Smooth muscle cell of the brain vasculature (primary cell): ENCODE measurements around the gene HERPUD1.
A peak's percentile ranks its signal among the peaks of the same experiment; 100 is the strongest.

Source experiments
- DNase-seq: peaks from one replicate; pipeline ENCODE4 v3.0.0-alpha.2; 2012; ENCODE audit warnings: low read depth, low spot score

The HERPUD1 gene

DNA sequence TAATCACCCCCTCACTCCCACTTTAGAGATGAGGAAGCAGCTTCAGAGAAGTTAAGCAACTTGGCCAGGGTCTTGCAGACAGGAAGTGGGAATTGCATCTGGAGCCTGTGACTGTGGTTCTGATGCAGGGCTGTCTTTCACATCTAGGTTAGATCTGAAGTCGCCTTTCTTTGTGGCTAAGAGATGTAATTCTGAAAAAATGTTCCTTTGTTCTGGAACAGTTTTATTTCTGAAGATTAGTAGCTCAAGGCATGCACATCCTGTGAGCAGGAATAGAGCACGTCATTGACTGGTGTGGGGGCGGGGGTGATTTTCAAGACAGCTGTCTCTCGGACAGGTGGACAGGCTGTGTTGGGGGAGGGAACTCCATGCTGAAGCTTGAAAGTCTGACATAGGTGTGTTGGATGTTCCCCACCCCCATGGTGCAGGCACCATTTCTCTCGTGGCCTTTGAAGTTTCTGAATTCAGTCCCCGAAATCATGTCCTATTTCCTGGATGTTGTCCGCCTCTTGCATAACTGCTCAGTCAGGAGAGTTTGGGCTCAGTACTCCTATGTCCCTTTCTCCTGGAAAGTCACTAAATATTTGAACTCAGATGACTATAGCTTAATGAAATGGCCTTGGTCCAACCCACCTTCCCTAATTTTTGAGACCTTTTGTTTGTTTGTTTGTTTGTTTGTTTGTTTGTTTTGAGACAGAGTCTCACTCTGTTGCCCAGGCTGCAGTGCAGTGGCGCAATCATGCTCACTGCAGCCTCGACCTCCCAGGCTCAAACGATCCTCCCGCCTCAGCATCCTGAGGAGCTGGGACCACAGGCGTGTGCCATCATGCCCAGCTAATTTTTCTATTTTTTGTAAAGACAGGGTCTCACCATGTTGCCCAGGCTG, 21.0 kb upstream of the HERPUD1 start:
- no peak for DNase-seq

DNA sequence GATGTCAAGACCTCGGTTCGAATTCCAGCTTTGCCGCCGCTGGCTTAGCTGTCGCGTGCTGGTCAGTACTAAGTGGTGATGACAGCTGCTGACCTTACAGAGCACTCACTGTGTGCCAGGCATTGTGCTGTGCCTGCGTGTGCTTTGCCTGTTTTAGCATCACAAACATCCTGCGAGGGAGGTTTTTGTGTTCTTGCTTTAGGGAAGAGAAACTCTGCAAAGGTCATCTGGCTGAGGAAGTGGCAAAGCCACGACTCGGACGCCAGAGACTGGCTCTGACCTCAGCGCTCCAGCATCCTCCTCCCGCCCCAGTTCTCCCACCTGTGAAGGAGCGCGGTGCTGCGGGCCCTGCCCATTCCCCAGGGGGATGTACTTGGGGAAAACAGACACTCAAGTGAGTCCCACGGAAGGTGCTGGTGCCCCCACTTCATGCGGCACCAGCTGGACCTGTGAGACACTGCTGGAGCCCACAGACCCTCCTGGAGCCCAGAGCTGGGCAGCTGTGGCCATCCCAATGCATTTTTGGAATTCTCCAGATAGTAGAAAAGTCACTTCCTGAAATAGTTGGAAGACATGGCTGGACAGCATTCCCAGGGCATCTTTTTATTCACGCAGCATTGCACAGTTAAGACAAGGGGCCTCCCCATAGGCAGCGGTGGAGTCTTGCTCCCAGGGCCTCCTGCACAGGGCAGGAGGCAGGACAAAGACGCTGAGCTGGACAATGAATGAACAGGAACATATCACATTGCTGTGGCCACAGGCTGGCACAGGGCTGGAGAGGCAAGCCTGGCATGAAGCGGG, 20.0 kb upstream of the HERPUD1 start:
- no peak for DNase-seq

DNA sequence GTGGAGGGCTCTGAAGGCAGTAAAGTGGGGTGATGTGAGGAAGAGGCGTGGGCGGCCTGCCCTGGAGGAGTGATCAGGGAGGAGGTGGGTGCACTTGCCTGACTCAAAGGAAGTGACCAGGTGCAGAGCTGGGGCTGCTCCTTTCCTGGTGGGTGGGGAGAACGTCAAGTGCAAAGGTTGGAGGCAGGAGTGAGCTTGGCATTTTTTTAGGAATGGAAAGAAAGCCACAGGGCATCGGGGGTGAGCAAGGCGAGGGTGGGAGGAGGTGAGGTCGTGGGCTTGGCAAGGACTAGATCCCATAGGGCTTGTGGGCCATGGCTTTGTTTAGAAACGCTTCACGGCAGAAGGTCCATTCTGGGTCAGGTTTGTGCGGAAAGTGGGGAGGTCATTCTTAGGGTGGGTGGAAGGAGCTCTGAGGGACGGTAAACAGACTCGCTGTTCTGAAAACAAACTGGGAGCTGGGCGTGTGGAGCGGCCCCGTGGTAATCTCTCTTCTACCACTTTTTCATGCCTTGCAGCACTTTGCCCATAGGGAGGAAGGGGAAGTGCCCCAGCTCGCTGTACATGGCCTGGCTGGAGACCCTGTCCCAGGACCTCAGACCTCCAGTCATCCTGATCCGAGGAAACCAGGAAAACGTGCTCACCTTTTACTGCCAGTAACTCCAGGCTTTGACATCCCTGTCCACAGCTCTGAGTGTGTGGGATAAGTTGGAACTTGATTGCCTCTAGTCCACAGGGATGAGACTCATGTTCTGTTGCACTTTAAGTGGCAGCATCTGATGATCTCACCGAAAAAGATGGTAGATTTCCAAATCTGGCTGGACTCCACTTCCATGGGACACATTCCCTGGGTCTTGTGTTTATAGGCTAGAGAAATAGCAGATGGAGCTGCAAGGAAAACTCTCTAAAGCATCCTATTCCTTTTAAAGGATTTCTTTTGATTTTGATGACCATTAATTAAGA, 18.9 kb upstream of the HERPUD1 start:
- no peak for DNase-seq

DNA sequence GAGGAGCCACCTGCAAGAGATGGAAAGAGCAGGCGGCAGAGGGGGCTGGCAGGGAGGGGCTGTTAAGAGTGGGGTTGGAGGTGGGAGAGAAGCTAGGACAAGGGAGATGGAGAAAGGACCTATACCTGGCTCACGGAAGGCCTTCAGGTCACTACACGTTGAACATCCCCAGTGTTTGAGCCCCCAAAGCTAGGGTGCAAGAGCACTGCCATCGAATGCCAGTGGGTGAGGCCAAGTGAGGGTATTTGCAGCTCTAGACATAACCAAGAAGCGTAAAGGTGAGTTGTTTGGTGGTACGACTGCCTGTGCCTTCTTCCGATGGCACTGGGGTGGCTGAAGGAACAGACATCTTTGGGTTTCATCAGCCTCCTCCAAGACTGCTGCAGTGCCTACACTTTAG, 17.0 kb upstream of the HERPUD1 start:
- no peak for DNase-seq

DNA sequence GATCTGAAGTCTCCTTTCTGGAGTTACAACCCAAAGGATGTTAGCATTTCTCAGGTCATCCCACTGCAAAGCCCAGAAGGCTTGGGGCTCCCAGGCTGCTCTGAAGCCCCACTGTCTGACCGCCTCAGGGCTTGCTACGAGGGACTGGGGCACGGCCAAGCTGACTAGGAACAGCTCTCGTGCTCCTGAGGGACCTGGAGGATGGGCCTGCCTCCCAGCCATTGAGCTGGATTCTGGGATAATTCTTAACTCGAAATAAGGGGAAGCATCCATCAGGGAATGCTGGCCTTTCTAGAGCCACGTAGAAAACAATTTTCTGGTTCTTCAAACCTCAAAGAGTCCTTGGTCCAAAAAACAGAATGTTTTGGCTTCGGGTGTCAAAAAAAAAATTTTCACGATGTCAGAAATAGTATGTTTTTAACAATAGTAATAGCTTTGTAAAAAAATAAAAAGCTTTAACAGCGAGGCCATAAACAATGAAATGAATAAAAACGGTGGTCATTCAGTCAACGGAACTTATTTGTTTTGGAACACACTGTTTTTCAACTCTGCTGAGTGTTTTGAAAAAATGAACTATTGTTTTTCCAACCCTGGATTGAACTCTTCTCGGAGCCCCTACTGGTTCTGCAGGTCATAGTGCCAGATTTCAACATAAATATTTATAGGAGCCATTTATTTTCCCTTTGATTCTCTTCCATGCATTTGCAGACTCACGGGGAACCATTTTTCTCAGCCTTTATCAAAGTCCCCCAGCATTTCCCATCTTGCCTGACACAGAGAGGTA, 16.4 kb upstream of the HERPUD1 start:
- peak; percentile 72 for DNase-seq

DNA sequence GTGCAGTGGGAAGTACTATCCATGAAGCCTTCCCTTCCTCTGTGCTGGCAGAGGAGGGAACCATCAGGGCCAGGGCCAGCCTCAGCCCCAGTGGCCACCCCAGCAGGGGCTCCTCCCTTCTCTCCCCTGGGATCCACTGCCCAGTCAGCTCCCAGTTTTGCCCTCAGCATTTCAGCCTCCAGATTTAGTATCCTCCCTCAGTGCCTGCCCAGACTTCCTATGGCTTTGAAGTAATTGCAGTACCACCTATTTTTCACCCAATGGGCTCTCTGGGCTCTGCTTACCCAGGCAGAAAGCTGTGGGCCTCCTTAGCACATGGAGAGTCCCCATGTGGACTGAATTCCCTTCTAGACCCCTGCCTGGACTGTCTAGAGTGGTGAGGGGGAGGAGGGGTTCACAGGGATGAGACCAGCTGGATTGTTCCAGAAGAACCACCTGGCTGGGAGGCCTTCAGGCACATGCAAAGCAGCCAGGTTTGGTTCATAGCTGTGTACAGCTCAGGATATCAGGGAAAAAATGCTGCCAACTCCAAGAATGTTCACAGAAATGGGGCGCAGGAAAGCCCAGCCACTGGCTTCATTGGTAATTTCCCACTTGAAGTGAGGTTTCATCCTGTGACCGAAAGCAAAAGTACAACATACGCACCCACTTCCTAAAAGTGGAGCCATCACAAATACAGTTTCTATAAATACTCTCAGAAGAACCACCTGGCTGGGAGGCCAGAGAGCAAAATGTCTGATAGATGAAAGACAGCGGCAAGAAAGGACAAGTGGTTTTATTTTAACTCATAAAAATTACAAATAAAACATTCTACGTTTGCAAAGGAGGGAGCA, 15.2 kb upstream of the HERPUD1 start:
- no peak for DNase-seq

DNA sequence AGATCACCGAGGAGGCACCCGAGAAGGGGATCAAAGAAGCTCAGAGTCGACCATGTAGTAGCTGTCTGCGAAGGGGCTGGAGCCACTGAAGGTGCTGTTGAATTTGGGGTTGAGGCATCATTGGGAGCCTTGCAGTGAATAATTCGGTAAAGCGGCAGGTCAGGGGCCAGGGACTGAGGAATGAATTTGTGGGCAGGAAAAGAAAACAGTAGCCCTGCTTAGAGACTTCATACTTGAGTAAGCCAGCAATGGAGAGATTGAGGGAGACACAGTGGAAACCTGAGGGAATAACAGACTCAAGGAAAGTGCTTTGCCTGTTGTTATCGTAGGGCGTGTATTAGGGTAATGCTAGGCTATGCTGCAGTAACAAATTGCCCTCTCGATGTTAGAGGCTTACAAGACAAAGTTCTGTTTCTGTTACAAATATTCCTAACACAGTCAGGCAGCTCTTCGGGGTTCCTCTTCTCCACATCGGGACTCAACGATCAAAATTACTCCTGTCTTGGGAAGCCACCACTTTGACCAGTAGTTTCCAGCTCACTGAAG, 13.4 kb upstream of the HERPUD1 start:
- no peak for DNase-seq

DNA sequence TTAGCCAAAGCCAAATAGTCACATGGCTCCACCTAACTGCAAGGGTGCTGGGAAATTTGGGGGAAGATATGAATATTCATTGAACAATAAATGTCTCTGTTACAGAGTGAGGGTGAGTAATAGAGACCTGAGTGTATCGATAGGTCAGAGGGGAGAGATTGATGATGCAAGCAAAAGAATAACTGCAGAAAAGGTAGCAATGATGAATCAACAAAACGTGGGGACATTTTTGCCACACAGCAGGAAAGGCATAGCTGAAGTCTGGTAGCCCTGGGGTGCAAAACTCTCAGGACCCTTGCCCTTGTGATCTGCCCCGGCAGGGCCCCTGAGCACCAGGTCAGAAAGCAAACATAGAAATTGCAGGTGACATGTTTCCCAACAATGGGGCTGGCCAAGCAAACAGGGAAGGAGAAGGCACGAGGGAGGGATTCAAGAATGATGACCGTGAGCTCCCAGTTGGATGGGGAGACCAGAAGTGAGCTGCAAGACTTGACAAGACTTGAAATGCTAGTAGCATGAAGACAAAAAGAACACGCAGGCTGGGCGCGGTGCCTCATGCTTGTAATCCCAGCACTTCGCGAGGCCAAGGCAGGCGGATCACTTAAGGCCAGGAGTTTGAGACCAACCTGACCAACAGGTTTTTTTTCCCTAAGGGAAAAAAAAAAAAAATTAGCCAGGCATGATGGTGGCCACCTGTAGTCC, 12.7 kb upstream of the HERPUD1 start:
- no peak for DNase-seq

DNA sequence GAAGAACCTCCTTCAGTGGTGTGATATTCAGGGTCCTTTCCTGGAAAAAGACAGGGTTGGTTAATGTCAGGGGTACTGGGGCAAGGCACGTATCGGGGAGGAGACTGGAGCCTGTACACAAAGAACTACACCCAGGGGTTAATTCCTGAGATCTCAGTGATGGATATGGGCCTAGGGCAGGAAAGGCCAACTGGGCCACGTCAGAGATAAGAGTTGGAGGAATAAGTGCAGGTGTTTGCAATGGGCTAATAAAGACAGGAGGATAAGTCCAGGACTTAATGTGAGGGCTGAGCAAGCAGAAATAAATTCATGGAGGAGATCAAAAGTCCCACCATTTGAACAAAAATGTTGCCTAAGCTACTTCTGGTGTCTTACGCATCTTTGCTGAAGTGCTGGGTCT, 10.4 kb upstream of the HERPUD1 start:
- DNase-seq, result no peak

DNA sequence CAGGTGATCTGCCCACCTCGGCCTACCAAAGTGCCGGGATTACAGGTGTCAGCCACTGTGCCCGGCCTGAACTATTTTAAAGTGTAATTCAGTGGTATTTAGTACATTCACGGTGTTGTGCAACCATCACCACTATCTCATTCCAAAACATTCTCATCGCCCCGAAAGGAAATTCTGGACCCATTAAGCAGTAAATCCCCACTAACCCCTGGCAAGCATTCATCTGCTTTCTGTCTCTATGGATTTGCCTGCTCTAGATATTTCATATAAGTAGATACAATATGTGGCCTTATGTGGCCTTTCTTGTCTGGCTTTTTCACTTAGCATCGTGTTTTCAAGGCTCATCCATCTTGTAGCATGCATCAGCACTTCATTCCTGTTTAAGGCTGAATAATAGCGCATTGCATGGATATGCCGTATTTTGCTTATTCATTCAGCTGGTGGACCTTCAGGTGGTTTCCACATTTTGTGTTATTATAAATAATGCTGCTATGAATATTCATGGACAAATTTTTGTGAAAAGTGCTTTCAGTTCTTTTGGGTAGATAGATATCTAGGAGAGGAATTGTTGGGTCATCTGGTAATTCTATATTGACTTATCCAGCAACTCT, 8.4 kb upstream of the HERPUD1 start:
- DNase-seq, result no peak

DNA sequence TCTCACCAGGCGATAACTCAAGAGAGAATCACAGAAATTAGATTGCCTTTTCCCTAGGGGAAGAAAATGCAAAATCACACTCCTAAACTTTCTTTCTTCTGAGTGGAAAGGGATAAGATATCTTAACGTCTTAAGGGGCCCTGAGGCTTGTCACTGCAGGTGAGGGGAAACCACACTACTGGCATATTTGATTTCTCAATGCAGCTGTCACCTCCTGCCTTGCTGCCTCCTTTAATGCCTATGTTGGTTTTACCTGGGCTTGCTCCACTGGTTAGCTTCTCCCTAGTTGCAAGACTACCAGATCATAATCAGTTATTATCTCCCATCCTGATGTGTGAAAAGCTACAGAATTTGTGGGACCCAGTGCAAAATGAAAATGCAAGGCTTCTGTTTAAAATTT, 4.5 kb upstream of the HERPUD1 start:
- DNase-seq, result no peak

DNA sequence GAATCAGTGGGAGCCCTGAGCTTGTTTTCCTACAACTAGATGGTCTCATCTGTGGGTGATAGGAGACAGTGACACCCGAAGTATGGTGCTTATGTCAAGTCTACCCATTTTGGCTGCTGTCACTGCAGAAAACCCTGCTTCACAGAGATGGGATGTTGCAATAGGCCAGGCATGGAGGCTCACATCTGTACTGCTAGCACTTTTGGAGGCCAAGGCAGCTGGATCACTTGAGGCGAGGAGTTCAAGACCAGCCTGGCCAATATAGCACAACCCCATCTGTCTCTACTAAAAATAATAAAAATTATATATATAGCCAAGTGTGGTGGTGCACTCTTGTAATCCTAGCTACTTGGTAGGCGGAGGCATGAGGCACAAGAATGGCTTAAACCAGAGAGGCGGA, 2.3 kb upstream of the HERPUD1 start:
- no peak for DNase-seq

DNA sequence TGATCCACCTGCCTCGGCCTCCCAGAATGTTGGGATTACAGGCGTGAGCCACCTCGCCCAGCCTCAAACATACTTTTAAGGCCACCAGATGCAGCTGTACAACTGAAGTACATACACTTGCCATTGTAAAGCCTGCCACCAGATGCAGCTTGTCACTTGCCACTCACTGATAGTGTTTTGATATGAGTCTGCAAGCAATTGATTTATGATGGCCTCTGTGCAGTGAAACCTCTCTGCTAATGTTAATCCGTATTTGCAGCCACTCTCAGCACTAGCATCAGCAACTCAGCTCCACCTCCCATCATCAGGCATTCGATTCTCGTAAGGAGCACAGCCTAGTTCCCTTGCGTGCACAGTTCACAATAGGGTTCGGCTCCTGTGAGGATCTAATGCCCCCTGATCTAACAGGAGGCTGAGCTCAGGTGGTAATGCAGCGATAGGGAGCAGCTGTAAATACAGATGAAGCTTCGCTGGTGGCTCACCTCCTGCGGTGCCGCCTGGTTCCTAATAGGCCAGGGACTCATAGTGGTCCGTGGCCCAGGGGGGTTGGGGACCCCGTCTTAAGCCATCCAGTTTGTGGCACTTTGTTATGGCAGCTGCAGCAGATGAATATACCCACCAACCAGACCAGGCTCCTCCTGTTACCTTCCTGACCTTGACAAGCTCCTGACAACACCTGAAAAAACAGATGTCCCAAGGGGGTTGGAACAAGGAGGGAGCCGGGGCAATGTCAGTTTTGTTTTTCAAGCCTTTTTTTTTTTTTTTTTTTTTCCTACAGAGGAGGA, 1.3 kb upstream of the HERPUD1 start:
- no peak for DNase-seq

DNA sequence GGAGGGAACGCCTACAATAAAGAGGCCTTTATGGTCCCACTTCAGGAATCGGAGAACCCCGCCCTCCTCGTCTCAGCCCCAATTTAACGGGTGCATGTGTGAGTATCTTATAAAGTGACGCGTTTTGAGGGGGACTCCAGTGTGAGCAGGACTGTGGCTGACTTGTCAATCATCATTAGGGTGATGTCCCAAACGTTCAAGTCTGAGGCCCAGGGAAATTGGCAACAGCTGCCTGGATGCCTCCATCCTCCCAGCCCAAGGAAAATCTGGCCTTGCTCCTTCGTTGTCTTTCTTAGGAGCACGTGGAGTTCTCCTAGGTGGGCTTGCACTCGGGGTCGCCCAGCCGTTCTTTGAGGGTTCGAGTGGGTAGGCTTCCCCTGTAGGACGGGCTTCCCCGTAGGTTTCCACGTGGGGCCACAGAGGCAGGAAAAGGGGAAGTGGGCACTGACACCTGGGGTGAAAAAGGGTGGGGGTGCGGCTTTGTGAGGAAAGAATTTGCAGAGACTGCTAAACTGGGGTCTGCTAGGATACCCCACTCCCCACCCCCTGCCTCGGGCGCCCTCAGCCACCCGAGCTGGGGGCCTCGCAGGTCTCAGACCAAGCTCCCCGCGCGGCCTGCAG, 561 bp upstream of the HERPUD1 start:
- DNase-seq, result no peak

DNA sequence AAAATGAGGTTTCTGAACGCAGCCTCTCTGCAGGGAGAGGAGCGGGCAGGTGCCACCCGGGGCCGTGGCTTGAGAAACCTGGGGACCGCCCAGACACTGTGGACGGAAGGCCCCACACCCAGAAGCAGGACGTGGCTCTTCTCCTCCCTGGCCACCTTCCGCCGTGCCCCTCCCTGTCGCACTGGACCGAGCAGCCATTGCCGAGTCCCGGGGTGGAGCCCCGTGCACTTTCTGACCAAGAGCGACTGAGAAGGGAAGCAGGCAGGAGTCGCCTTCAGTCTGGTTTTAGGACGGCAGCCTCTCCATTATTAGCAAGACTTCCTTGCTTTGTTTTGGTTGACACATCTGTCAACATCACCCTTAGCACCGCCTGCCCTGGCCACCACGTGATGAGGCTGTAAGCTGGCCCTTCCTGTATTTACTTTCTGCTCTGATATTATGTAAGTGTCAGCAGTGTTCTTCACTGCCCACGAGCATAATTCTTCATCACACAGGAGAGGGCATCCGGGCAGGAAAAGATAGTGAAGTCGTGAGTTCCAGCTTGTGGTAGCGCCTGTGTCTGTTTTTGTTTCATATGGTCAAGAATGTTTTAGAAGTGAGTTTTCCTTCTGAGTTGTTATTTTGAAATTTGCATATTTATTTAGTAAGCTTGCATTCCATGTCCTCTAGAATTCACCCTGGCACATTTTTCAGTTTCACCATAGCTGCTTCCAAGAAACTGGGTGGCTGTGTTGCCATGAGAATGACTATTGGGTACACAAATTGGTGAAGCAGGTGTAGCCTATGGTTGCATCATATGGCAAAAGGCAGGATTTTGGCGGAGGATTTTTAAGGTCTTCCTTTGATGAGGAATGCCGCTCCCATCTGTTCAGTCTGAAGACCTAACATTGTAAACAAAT, 1.0 kb downstream of the HERPUD1 start:
- DNase-seq, result no peak

DNA sequence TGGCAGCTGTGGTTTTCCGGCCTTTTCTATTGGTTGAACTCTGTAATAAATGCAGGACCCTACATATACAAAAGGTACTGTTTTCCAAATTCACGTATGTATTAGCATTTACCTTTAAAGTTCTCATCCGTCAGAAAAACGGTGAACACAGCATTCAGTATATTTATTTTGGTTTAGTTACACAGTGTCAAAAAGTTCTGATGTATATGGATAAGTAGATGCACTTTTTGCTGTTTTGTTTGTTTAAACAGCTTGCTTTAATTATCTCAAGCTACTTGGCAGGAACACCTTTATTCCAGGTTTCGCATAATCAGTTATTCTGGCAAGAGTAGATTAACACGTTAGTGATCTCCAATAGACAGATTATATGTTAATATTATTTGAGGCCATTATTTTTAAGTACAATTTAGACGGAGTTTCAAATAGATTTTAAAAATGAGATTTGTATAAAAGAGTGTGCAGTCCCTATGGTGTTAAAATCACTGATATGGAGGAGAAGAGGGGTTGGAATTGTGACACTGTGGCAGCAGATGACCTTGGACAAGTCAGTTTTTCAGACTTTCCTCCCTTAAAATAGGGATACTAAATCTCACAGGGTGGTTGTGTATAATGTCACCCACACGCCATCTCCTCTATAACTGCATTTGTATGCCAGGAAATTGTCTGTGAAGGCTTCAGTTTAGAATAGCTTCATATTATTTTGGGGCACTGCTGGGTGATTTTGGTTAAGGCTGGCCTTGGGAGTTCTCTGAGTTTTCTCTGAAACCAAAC, 2.1 kb downstream of the HERPUD1 start:
- no peak for DNase-seq
